Measurements from ENCODE around the gene HSCB.

GRCh38 chr22:28801845-28802594 is 60.2 kb downstream of the HSCB start:
- TF ChIP-seq EZH2 (IDR thresholded peaks at IDR 0.05; ENCODE audit: low read length, missing control alignments) (no peak), CTCF (conservative IDR thresholded peaks at IDR 0.05 in 1 of 2, IDR thresholded peaks at IDR 0.05 in 1 of 2; ENCODE audit: low read depth in 1 of 2, low read length in 2 of 2) (no peak)

Data from fibroblast of lung (primary cell).